PC-3 (cell line): Measurements from ENCODE around the gene CMTM8.

Experiments used
- CTCF ChIP-seq: fragments of 300-600 bp; sonication (generic); conservative IDR thresholded peaks from 2 replicates; pipeline ENCODE4 v1.5.1; 2017; ENCODE audit warnings: antibody characterized with exemption, low read depth, mild to moderate bottlenecking, low read length
- EZH2 ChIP-seq: fragments of 300-600 bp; sonication (generic); IDR thresholded peaks from one replicate; pipeline ENCODE4 v1.6.1; 2017; ENCODE audit warnings: antibody characterized with exemption, mild to moderate bottlenecking, low read length; ENCODE audit not compliant: unreplicated experiment

- no peak for TF ChIP-seq CTCF
- no peak for TF ChIP-seq EZH2
Measured at GRCh38 chr3:32256206-32256605, 17.7 kb downstream of the CMTM8 start.
